GOT3 (cell line): ENCODE data around the gene NCKIPSD.

Experiments used
- DNase-seq: peaks from one replicate; lab custom pipeline; 2025; ENCODE audit warnings: mixed read lengths; lab: John Stamatoyannopoulos, UW

Gene NCKIPSD

DNA sequence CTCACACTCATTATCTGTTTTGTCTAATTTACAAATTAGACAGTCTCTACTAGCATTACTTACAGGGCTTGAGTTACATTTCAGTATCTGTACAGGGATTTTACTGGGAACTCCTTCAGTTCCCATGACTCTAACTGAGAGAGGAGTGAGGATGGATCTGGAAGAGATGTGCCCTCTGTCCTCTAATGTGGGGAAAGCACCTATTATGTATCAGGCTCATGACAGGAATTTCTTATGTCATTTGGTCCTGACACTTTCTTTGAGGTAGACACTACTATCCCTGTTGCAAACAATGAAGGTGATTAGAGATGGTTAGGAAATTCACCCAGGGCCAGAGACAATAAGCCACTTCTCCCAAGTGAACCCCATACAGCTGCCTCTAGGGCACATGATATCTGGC lies 10.9 kb upstream of the NCKIPSD start:
- DNase-seq = no peak

- no peak for DNase-seq
These were observed 10.4 kb upstream of the NCKIPSD start for GRCh38 chr3:48696156-48696555.

- DNase-seq = no peak
These were observed 9.7 kb upstream of the NCKIPSD start for GRCh38 chr3:48695393-48695753.

DNA sequence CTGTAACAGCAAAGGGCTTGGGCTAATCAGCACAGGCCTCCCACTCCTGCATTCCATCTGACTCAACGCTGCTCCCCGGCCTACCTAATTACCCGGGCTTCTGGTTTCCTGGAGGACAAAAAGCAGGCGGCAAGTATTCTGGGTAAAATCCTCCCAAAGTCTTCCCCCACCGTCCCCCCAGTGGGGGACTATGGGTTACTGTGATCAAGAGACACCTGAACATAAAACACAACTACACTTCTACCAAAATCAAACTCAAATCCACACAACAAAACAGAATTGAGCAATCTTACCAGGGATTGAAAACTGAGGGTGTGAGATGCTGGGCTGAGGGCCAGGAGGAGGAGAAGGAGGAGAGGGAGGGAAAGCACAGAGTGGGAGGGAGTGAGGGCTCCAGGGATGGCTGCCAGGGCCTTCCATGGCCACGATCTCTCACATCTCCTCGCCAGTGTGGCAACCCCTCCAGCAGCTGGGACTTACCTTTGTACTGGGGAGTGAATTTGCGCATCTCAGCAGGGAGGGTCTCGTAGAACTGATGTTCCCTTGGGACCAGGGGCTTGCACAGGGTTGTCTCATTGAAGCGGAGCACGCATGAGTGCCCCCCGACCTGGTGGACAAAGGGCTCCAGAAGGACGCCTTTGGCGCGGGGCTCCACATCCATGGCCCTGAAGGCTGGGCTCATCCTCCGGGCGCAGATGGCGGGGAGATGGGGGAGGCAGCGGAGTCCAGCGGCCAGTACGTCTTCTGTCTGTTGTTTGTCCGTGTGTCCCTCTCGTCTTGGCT lies 9.1 kb upstream of the NCKIPSD start:
- no peak for DNase-seq

DNA sequence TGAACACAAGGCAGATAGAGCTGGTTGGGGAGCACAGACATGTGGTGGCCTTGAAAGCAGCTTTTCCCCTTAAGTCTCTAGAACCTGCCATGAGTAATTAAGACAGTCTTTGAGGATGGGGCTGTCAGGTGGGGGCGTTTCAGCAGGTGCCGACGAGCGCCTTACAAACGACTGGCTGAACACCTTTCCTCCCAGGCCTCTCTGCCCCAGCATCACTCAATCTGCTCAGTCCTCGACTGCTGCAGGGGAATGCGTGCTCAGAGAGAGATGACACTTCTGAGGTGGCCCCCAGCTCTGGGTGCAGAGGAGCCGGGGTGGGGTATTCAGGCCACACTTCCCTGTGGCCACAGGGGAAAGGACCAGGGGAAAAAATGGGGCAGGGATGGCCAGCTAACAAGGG lies 8.1 kb upstream of the NCKIPSD start:
- no peak for DNase-seq

DNA sequence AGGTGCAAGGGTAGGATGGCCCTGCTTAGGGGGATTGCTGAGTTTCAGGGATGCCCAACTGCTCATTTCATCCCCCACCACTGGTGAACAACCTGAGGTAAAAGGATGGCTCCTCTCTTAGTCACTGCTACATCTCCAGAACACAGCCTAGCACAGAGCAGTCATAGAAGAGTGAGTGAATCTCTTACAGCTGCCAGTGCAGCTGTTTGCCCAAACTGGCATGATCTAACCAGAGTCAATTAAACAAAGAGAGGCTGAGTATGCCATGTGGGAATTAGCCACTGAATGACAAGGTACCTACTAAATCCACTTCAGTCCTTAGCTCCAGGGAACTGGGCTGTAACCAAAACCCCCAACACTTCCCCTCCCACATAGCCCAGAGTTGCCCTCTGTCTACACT lies 6.8 kb upstream of the NCKIPSD start:
- no peak for DNase-seq

DNA sequence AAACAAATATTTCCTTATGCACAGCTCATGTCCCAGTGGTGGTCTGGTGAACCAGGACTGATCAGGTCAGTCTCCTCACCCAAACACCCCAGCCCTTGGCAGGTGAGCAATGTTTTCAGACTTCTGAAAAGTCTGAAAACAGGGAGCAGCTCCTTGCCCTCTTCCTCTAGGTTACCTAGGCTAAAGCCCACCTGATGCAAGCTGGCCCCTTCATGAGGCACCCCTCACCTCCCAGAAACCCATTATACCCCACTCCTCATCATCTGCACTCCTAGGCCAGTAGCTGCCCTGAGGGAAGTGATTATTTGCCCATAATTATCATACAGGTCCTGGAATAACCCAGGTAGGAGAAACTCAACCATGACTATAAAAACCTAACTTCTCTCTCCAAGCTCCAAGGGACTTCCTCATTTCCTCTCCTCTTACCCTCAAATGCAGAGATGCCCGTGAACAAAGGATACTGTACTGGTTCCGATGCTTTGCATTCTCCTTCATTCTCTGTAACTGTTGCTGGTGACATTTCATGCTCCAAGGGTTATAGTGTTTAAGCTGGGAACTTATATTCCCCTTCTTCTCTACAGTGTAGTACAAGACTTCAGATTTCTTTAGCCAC lies 5.2 kb upstream of the NCKIPSD start:
- DNase-seq = no peak

GRCh38 chr3:48689384-48689783 lies 3.7 kb upstream of the NCKIPSD start:
- no peak for DNase-seq

- DNase-seq = no peak
These were observed 3.0 kb upstream of the NCKIPSD start for GRCh38 chr3:48688737-48689075.

GRCh38 chr3:48688032-48688736 lies 2.5 kb upstream of the NCKIPSD start:
- DNase-seq = no peak

- DNase-seq = no peak
These were observed 1.5 kb upstream of the NCKIPSD start for GRCh38 chr3:48687220-48687678.

GRCh38 chr3:48686538-48687219 lies 964 bp upstream of the NCKIPSD start:
- DNase-seq = no peak

- DNase-seq = no peak
These were observed 467 bp downstream of the NCKIPSD start for GRCh38 chr3:48685293-48685602.

GRCh38 chr3:48684480-48685143 lies 1.1 kb downstream of the NCKIPSD start:
- no peak for DNase-seq

GRCh38 chr3:48684054-48684349 lies 1.7 kb downstream of the NCKIPSD start:
- DNase-seq = no peak

- DNase-seq = no peak
These were observed 2.9 kb downstream of the NCKIPSD start for GRCh38 chr3:48682786-48683185.

GRCh38 chr3:48681974-48682610 lies 3.6 kb downstream of the NCKIPSD start:
- DNase-seq = no peak

DNA sequence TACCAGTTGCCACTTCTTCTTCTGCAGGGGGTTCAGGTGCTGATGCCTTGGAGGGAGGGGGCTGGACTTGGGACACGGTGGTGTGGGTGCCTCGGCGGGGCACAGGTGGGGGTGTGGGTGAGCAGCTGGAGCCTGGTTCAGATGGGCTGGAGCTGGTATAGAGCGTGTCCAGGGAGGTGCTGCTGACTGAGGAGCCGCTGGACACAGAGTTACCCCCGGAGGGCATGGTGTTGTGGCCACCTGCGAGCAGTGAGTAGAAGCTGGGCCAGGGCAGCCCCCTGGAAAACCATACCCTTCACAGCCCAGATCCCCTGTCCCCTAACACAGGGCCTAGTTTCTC lies 4.2 kb downstream of the NCKIPSD start:
- DNase-seq = no peak

- DNase-seq = no peak
These were observed 4.7 kb downstream of the NCKIPSD start for GRCh38 chr3:48680811-48681540.

- no peak for DNase-seq
These were observed 6.0 kb downstream of the NCKIPSD start for GRCh38 chr3:48679411-48680391.
